G401.6 (cell line): Measurements from ENCODE around the gene MAGEA9B.
"Not testable (repeated sequence)": the region's sequence is repeated elsewhere in the genome, so short reads cannot be mapped to it uniquely, and the experiment has no call there.

Experiments
- FAIRE-seq: peaks from 2 replicates; lab custom pipeline; 2012; peaks lifted over from hg19 to GRCh38; lab: Jason Lieb, UNC

The MAGEA9B gene

GRCh38 chrX:149571770-149572169 is 15.5 kb downstream of the MAGEA9B start:
- FAIRE-seq = no peak

- FAIRE-seq = no peak
Measured at GRCh38 chrX:149570668-149571067, 16.6 kb downstream of the MAGEA9B start.

- no peak for FAIRE-seq
Measured at GRCh38 chrX:149569770-149570169, 17.5 kb downstream of the MAGEA9B start.

- FAIRE-seq = no peak
Measured at GRCh38 chrX:149568701-149569296, 18.5 kb downstream of the MAGEA9B start.

- FAIRE-seq = no peak
Measured at GRCh38 chrX:149567621-149568417, 19.4 kb downstream of the MAGEA9B start.

GRCh38 chrX:149563359-149563758 is 23.9 kb downstream of the MAGEA9B start:
- FAIRE-seq = no peak

GRCh38 chrX:149555251-149555650 is 32.0 kb downstream of the MAGEA9B start:
- not testable (repeated sequence) for FAIRE-seq

- FAIRE-seq = not testable (repeated sequence)
Measured at GRCh38 chrX:149551939-149552248, 35.4 kb downstream of the MAGEA9B start.

GRCh38 chrX:149551245-149551938 is 35.9 kb downstream of the MAGEA9B start:
- FAIRE-seq = not testable (repeated sequence)

- not testable (repeated sequence) for FAIRE-seq
Measured at GRCh38 chrX:149550454-149550853, 36.8 kb downstream of the MAGEA9B start.

- FAIRE-seq = not testable (repeated sequence)
Measured at GRCh38 chrX:149549701-149550100, 37.6 kb downstream of the MAGEA9B start, which contains the start of gene HSFX3. TSS of gene HSFX3 (minus strand) at chrX:149549924. CDS start at chrX:149549852, 72 bp downstream.

GRCh38 chrX:149547782-149548181 is 39.5 kb downstream of the MAGEA9B start:
- FAIRE-seq = not testable (repeated sequence)

GRCh38 chrX:149546962-149547361 is 40.3 kb downstream of the MAGEA9B start:
- FAIRE-seq = not testable (repeated sequence)

GRCh38 chrX:149545545-149546543 is 41.4 kb downstream of the MAGEA9B start:
- not testable (repeated sequence) for FAIRE-seq

GRCh38 chrX:149541521-149542047 is 45.7 kb downstream of the MAGEA9B start:
- FAIRE-seq = no peak

GRCh38 chrX:149540621-149541520 is 46.4 kb downstream of the MAGEA9B start, which contains the start of gene EOLA1:
TSS of gene EOLA1 (plus strand) at chrX:149541012. CDS start at chrX:149545631, 4,619 bp downstream.
- FAIRE-seq = peak; percentile 99

GRCh38 chrX:149540131-149540620 is 47.1 kb downstream of the MAGEA9B start:
- no peak for FAIRE-seq

- FAIRE-seq = peak; percentile 96
Measured at GRCh38 chrX:149539283-149540130, 47.8 kb downstream of the MAGEA9B start.

- FAIRE-seq = not testable (repeated sequence)
Measured at GRCh38 chrX:149537474-149537873, 49.8 kb downstream of the MAGEA9B start.
